Activated CD8-positive, alpha-beta T cell treated with anti-CD3 and anti-CD28 coated beads for 36 hours (primary cell): ENCODE data around the gene NAPB. TPM values are rescaled to one million over a fixed set of nuclear protein-coding genes. Genes with fewer than 3 reads are reported as not detected.

ENCODE experiments used
- ATAC-seq: fragments of 200-7000 bp; cut with Tn5 transposase; one replicate; pipeline ENCODE4 v1.10.0; 2021; ENCODE audit warnings: mild to moderate bottlenecking, moderate library complexity
- CTCF ChIA-PET: fragments of 350-600 bp; sonication (Branson Sonifier 250); formaldehyde crosslinking; loops from one replicate; lab custom pipeline; 2021; ENCODE audit warnings: antibody characterized with exemption; lab: Charles Lee
- POLR2A ChIA-PET: fragments of 350-600 bp; sonication (Branson Sonifier 250); formaldehyde crosslinking; loops from one replicate; lab custom pipeline; 2021; ENCODE audit warnings: antibody characterized with exemption; lab: Charles Lee
- DNase-seq: peaks from one replicate; pipeline ENCODE4 v3.0.0-alpha.2; 2020
- H3K27ac Mint-ChIP-seq: one replicate; pipeline ENCODE4 v1.8.0; 2021; ENCODE audit warnings: mild to moderate bottlenecking, mixed read lengths
- H3K27me3 Mint-ChIP-seq: one replicate; pipeline ENCODE4 v1.8.0; 2021; ENCODE audit warnings: mixed read lengths
- H3K36me3 Mint-ChIP-seq: one replicate; pipeline ENCODE4 v1.8.0; 2021; ENCODE audit warnings: low read depth, mixed read lengths
- H3K4me1 Mint-ChIP-seq: one replicate; pipeline ENCODE4 v1.8.0; 2021; ENCODE audit warnings: low read depth, mixed read lengths
- H3K4me3 Mint-ChIP-seq: one replicate; pipeline ENCODE4 v1.8.0; 2021; ENCODE audit warnings: mild to moderate bottlenecking, moderate library complexity, mixed read lengths
- H3K9me3 Mint-ChIP-seq: one replicate; pipeline ENCODE4 v1.8.0; 2021; ENCODE audit warnings: mixed read lengths
- intact Hi-C: fragments of 100-400 bp; cut with micrococcal nuclease; formaldehyde crosslinking; loops from one replicate; pipeline ENCODE4 v1.10.0; 2022
- total RNA-seq, 2 experiments: library from RNA; stranded (reverse); gene quantifications; one replicate each; pipeline ENCODE4 v1.2.3, GENCODE V29; 2021
- TF ChIP-seq, protein P1 (sequence below): fragments of 200-600 bp; IDR thresholded peaks from one replicate; pipeline ENCODE4 v1.8.0; 2022; ENCODE audit warnings: antibody characterized with exemption, mild to moderate bottlenecking

NAPB gene
- total RNA-seq, 2 experiments from 2014 or later, result 14.3 to 16.8 TPM

DNA sequence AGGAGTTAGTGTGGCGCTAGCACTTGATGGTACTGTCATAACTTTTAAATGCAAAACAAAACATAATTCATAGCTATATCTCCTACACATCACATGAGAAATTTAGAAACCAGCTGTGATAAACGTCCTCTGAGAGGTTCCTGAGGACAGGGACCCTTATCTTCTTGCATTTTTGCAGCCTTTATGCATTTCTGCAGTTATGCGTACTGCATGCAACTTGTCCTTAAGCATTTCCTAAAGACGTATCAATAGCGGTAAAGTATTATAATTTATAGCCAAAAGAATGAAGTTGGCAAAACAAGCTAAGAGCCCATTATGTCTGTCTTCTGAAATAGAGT lies 1.7 kb downstream of the NAPB start:
- Mint-ChIP-seq H3K27me3 (no peaks in the 10 kb centered on the region), H3K27ac (peak overlapping the region; percentile 88), H3K9me3 (no peaks in the 10 kb centered on the region), H3K4me3 (peak overlapping the region; percentile 93), H3K36me3 (peaks cover 10% of the 10 kb centered on the region), H3K4me1 (peaks cover 66% of the 10 kb centered on the region)
- DNase-seq (no peak), ATAC-seq (no peak)
- TF ChIP-seq, protein P1, sequence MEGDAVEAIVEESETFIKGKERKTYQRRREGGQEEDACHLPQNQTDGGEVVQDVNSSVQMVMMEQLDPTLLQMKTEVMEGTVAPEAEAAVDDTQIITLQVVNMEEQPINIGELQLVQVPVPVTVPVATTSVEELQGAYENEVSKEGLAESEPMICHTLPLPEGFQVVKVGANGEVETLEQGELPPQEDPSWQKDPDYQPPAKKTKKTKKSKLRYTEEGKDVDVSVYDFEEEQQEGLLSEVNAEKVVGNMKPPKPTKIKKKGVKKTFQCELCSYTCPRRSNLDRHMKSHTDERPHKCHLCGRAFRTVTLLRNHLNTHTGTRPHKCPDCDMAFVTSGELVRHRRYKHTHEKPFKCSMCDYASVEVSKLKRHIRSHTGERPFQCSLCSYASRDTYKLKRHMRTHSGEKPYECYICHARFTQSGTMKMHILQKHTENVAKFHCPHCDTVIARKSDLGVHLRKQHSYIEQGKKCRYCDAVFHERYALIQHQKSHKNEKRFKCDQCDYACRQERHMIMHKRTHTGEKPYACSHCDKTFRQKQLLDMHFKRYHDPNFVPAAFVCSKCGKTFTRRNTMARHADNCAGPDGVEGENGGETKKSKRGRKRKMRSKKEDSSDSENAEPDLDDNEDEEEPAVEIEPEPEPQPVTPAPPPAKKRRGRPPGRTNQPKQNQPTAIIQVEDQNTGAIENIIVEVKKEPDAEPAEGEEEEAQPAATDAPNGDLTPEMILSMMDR, result no peak
- CTCF ChIA-PET, result interaction anchor here (0.7 to 6.1 kb wide), 4 partner anchors 10 to 69 kb away, joined by 3 to 41 read pairs (median 4); partner anchors contain the start of genes GZF1 and NXT1
- POLR2A ChIA-PET, result interaction anchor here (1.2 to 2.4 kb wide), 6 partner anchors 8 to 69 kb away, joined by 4 to 17 read pairs (median 6); partner anchors contain the start of gene NXT1
- intact Hi-C loops, result no loop called here

DNA sequence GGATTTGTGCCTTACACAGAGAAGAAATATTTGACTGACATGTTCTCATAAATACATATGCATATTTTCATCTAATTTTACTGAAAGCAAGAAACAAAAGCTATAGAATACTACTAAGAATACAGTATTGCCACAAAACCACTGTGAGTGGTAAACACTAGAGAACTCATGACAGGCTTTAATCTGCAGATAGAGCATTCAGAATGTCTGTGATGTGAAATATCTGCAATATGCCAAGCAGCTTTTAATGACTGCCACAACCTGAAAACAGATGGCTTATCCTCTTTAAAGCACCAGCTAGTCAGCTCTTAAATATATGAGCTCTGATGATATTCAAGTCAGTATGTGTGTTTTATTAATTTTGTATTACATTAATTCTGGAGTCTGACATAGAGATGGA lies 3.4 kb downstream of the NAPB start:
- Mint-ChIP-seq H3K27ac (peak overlapping the region; percentile 60), H3K4me3 (no peak overlapping the region), H3K36me3 (peaks cover 10% of the 10 kb centered on the region), H3K27me3 (no peaks in the 10 kb centered on the region), H3K4me1 (peaks cover 65% of the 10 kb centered on the region), H3K9me3 (no peaks in the 10 kb centered on the region)
- intact Hi-C loops, result no loop called here
- no peak for ATAC-seq
- CTCF ChIA-PET, result interaction anchor here (1.3 to 6.1 kb wide), 2 partner anchors 14 to 67 kb away, joined by 5 to 41 read pairs; partner anchors contain the start of gene NXT1
- no peak for DNase-seq
- POLR2A ChIA-PET, result interaction anchor here (0.8 to 1.7 kb wide), 3 partner anchors 12 to 68 kb away, joined by 3 to 6 read pairs (median 3); no protein-coding TSS in a partner anchor
- TF ChIP-seq, protein P1, result no peak

DNA sequence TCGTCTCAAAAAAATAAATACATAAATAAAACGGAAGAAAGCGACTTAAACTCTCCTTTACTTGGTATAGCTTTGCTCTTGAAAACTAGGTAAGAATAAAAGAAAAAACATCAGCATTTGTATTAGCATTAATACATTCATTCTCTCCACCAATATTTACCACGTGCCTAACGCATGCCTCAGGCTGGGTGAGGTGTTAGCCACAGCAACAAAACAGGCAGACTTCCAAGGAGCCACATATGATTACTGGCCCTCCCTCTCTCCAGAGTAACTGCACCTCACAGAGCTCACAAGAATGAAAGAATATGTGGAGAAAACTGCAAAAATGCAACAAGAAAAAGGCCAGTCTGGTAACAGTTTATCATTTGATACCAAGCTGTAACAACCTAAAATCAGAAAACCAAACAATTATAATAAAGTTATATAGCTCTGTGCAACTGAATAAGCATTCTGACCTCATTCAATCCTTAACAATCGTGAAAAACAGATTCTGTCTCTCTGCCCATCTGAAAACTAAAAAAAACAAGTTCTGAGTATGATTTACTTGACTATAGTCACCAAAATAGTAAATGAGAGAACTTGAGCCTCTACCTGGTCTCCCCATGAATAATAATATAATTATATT lies 5.2 kb downstream of the NAPB start:
- CTCF ChIA-PET, result interaction anchor here (1.0 to 1.4 kb wide), 2 partner anchors 9 to 66 kb away, joined by 3 to 4 read pairs; no protein-coding TSS in a partner anchor
- peak overlapping the region; percentile 64 for H3K27ac Mint-ChIP-seq
- H3K4me1 Mint-ChIP-seq, result peaks cover 64% of the 10 kb centered on the region
- no peak overlapping the region for H3K4me3 Mint-ChIP-seq
- TF ChIP-seq, protein P1, result no peak
- POLR2A ChIA-PET, result interaction anchor here (0.6 to 1.7 kb wide), 3 partner anchors 66 to 1818 kb away, joined by 3 to 6 read pairs (median 4); partner anchors contain the start of gene NXT1
- H3K9me3 Mint-ChIP-seq, result no peaks in the 10 kb centered on the region
- peaks cover 10% of the 10 kb centered on the region for H3K36me3 Mint-ChIP-seq
- DNase-seq (no peak), ATAC-seq (no peak)
- H3K27me3 Mint-ChIP-seq, result no peaks in the 10 kb centered on the region
- intact Hi-C loops, result no loop called here

DNA sequence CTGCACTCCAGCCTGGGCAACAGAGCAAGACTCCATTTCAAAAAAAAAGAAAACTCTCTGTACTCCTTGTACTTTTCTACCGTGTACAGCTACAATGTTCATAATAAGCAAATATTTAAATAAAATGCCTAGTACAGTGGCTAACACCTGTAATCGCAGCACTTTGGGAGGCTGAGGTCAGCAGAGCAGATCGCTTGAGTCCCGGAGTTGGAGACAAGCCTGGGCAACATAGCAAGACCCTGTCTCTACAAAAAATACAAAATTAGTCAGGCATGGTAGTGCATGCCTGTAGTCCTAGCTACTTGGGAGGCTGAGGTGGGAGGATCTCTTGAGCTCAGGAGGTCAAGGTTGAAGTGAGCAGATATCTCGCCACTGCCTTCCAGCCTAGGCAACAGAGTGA lies 5.7 kb downstream of the NAPB start:
- TF ChIP-seq, protein P1, result no peak
- ChIA-PET CTCF (interaction anchor here (1.0 to 1.4 kb wide), 2 partner anchors 8 to 66 kb away, joined by 3 to 4 read pairs; no protein-coding TSS in a partner anchor), POLR2A (interaction anchor here (0.6 to 0.7 kb wide), 2 partner anchors 65 to 1818 kb away, joined by 3 to 4 read pairs; partner anchors contain the start of gene NXT1)
- Mint-ChIP-seq H3K9me3 (no peaks in the 10 kb centered on the region), H3K27me3 (no peaks in the 10 kb centered on the region), H3K4me1 (peaks cover 64% of the 10 kb centered on the region), H3K36me3 (peaks cover 10% of the 10 kb centered on the region), H3K27ac (peak overlapping the region; percentile 46), H3K4me3 (no peak overlapping the region)
- intact Hi-C loops, result no loop called here
- no peak for ATAC-seq
- DNase-seq, result no peak
